Stimulated activated naive CD4-positive, alpha-beta T cell (primary cell): ENCODE results near the gene PLEKHS1.

Experiments used
- DNase-seq, 6 experiments: peaks; one replicate each; lab custom pipeline; 2025; lab: John Stamatoyannopoulos, UW

PLEKHS1 gene

GRCh38 chr10:113751181-113751732 lies at the start of gene PLEKHS1:
PLEKHS1 (plus strand) TSS chr10:113751682; CDS start chr10:113755278, 3,596 bp downstream.
- no peak for DNase-seq

- DNase-seq: peak in 2 of 6 experiments; percentile 13
These were observed 46.7 kb upstream of the PLEKHS1 start for GRCh38 chr10:113704637-113705343.

GRCh38 chr10:113705344-113705652 lies 46.2 kb upstream of the PLEKHS1 start:
- no peak for DNase-seq

- no peak for DNase-seq
These were observed 44.9 kb upstream of the PLEKHS1 start for GRCh38 chr10:113706623-113707022.

GRCh38 chr10:113708640-113709039 lies 42.8 kb upstream of the PLEKHS1 start:
- no peak for DNase-seq

- no peak for DNase-seq
These were observed 42.2 kb upstream of the PLEKHS1 start for GRCh38 chr10:113709221-113709838.

- DNase-seq: no peak
These were observed 40.3 kb upstream of the PLEKHS1 start for GRCh38 chr10:113711142-113711541.

GRCh38 chr10:113712024-113712423 lies 39.5 kb upstream of the PLEKHS1 start:
- DNase-seq: no peak

GRCh38 chr10:113712755-113713639 lies 38.5 kb upstream of the PLEKHS1 start:
- DNase-seq: no peak

GRCh38 chr10:113713640-113713982 lies 37.9 kb upstream of the PLEKHS1 start:
- no peak for DNase-seq

GRCh38 chr10:113716109-113716910 lies 35.2 kb upstream of the PLEKHS1 start:
- DNase-seq: no peak

GRCh38 chr10:113718969-113719822 lies 32.3 kb upstream of the PLEKHS1 start:
- no peak for DNase-seq

- no peak for DNase-seq
These were observed 31.1 kb upstream of the PLEKHS1 start for GRCh38 chr10:113720386-113720785.

GRCh38 chr10:113732160-113732881 lies 19.2 kb upstream of the PLEKHS1 start:
- DNase-seq: no peak

- DNase-seq: no peak
These were observed 18.5 kb upstream of the PLEKHS1 start for GRCh38 chr10:113732966-113733365.

- no peak for DNase-seq
These were observed 17.8 kb upstream of the PLEKHS1 start for GRCh38 chr10:113733635-113734034.

GRCh38 chr10:113735913-113736312 lies 15.6 kb upstream of the PLEKHS1 start:
- no peak for DNase-seq

GRCh38 chr10:113736576-113736975 lies 14.9 kb upstream of the PLEKHS1 start:
- DNase-seq: no peak

- no peak for DNase-seq
These were observed 12.5 kb upstream of the PLEKHS1 start for GRCh38 chr10:113739031-113739430.

GRCh38 chr10:113739577-113739976 lies 11.9 kb upstream of the PLEKHS1 start:
- no peak for DNase-seq
